GM10266 (cell line): ENCODE results near the gene IRF7.
"Not testable (repeated sequence)": the region's sequence is repeated elsewhere in the genome, so short reads cannot be mapped to it uniquely, and the experiment has no call there.

Experiments
- DNase-seq: peaks from one replicate; pipeline ENCODE4 v3.0.0; 2012; ENCODE audit errors: extremely low spot score
- TF ChIP-seq, protein P1 (sequence below): IDR thresholded peaks from 2 replicates; pipeline ENCODE4 v1.5.1; 2012; ENCODE audit warnings: mild to moderate bottlenecking, low read depth; ENCODE audit not compliant: control insufficient read depth, insufficient read depth; ENCODE audit errors: missing control alignments

IRF7 gene

GRCh38 chr11:576811-577610 lies 38.7 kb downstream of the IRF7 start:
- TF ChIP-seq, protein P1, sequence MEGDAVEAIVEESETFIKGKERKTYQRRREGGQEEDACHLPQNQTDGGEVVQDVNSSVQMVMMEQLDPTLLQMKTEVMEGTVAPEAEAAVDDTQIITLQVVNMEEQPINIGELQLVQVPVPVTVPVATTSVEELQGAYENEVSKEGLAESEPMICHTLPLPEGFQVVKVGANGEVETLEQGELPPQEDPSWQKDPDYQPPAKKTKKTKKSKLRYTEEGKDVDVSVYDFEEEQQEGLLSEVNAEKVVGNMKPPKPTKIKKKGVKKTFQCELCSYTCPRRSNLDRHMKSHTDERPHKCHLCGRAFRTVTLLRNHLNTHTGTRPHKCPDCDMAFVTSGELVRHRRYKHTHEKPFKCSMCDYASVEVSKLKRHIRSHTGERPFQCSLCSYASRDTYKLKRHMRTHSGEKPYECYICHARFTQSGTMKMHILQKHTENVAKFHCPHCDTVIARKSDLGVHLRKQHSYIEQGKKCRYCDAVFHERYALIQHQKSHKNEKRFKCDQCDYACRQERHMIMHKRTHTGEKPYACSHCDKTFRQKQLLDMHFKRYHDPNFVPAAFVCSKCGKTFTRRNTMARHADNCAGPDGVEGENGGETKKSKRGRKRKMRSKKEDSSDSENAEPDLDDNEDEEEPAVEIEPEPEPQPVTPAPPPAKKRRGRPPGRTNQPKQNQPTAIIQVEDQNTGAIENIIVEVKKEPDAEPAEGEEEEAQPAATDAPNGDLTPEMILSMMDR = no peak
- DNase-seq = no peak

GRCh38 chr11:575996-576768 lies 39.6 kb downstream of the IRF7 start, which contains the start of gene PHRF1:
Gene PHRF1 (plus strand): TSS chr11:576470. CDS start chr11:581513, 5,043 bp downstream.
- peak; percentile 100 for DNase-seq
- TF ChIP-seq, protein P1 = no peak

- TF ChIP-seq, protein P1 = no peak
- no peak for DNase-seq
Measured at GRCh38 chr11:575313-575995, 40.3 kb downstream of the IRF7 start.

DNA sequence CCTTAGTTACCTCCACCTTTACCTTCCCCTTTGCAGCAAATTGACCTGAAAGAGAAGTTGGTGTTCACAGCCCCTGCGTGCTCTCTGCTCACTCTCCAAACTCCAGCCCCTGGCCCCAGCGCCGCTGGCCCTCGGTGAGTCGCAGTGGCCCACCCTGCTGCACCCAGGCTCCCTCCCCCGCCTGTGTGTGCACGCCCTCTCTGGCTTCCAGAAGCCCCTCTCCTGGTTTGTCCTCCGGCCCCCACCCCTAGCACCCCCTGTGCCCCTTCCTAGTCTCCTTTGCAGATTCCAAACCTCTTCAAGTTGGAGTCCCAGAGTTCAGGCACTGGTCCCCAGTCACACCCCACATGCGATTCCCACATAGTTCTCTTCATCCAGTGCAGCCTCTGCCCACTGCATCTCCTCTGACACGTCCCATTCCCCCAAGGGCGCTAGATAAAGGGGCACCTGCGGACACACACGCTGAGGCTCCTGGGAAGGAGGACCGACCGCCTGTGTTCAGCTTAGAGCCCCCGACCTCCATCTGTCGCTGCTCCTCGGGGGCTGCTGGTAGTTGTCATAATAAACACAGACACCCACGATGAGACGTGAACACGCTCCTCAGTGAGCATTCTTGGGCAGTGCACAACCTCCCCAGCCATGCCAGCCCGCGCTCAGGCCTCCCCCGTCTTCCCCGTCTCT lies 41.0 kb downstream of the IRF7 start:
- no peak for DNase-seq
- TF ChIP-seq, protein P1 = no peak

DNA sequence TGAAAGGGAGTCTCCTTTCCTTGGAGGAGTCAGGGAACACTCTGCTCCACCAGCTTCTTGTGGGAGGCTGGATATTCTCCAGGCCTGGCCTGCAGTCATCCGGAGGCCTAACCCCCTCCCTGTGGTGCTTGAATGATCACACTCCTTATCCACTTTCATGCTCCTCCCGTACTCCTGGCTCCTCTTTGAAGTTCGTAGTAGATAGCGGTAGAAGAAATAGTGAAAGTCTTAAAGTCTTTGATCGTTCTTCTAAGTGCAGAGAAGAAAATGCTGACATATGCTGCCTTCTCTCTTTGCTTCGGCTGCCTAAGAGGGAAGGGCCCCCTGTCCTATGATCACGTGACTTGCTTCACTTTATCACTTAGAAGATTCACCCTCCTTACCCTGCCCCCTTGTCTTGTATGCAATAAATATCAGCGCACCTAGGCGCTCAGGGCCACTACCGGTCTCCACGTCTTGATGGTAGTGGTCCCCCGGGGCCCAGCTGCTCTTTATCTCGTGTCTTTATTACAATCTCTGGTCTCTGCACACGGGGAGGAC lies 41.6 kb downstream of the IRF7 start:
- not testable (repeated sequence) for DNase-seq

- DNase-seq = no peak
- TF ChIP-seq, protein P1 = no peak
Measured at GRCh38 chr11:573146-573759, 42.5 kb downstream of the IRF7 start.
